GOT3 (cell line): ENCODE data around the gene LCE2A.
"Not testable (repeated sequence)": the region's sequence is repeated elsewhere in the genome, so short reads cannot be mapped to it uniquely, and the experiment has no call there.

Source experiments
- DNase-seq: peaks from one replicate; lab custom pipeline; 2025; ENCODE audit warnings: mixed read lengths; lab: John Stamatoyannopoulos, UW

The LCE2A gene

GRCh38 chr1:152697701-152698600, at the start of gene LCE2A:
TSS of gene LCE2A (plus strand) at chr1:152698345. CDS start at chr1:152698902, 557 bp downstream.
- no peak for DNase-seq

GRCh38 chr1:152654110-152654509, 44.0 kb upstream of the LCE2A start:
- DNase-seq = no peak

GRCh38 chr1:152656459-152656858, 41.7 kb upstream of the LCE2A start:
- no peak for DNase-seq

- no peak for DNase-seq
Measured at GRCh38 chr1:152657677-152658076, 40.5 kb upstream of the LCE2A start.

GRCh38 chr1:152658649-152659048, 39.5 kb upstream of the LCE2A start:
- no peak for DNase-seq

GRCh38 chr1:152663098-152663497, 35.0 kb upstream of the LCE2A start, which contains the start of gene LCE2D:
TSS of gene LCE2D (plus strand) at chr1:152663380. CDS start at chr1:152664106, 726 bp downstream.
- DNase-seq = no peak

- DNase-seq = not testable (repeated sequence)
Measured at GRCh38 chr1:152666171-152666570, 32.0 kb upstream of the LCE2A start.

- DNase-seq = no peak
Measured at GRCh38 chr1:152667648-152668047, 30.5 kb upstream of the LCE2A start.

GRCh38 chr1:152673016-152673415, 25.1 kb upstream of the LCE2A start:
- DNase-seq = no peak

- DNase-seq = not testable (repeated sequence)
Measured at GRCh38 chr1:152674983-152675382, 23.2 kb upstream of the LCE2A start, which contains the start of gene LCE2C. TSS of gene LCE2C (plus strand) at chr1:152675279. CDS start at chr1:152676016, 737 bp downstream.

GRCh38 chr1:152679459-152679858, 18.7 kb upstream of the LCE2A start:
- no peak for DNase-seq

GRCh38 chr1:152681616-152682015, 16.5 kb upstream of the LCE2A start:
- no peak for DNase-seq

GRCh38 chr1:152683846-152684245, 14.3 kb upstream of the LCE2A start:
- no peak for DNase-seq

GRCh38 chr1:152685823-152686222, 12.3 kb upstream of the LCE2A start, which contains the start of gene LCE2B:
TSS of gene LCE2B (plus strand) at chr1:152686123. CDS start at chr1:152686844, 721 bp downstream.
- DNase-seq = not testable (repeated sequence)

GRCh38 chr1:152699746-152700145, 1.6 kb downstream of the LCE2A start:
- DNase-seq = no peak

GRCh38 chr1:152707860-152708259, 9.7 kb downstream of the LCE2A start, which contains the start of gene LCE4A:
TSS of gene LCE4A (plus strand) at chr1:152708160. CDS start at chr1:152709076, 916 bp downstream.
- DNase-seq = no peak

GRCh38 chr1:152718238-152718637, 20.1 kb downstream of the LCE2A start:
- no peak for DNase-seq

GRCh38 chr1:152725261-152725660, 27.1 kb downstream of the LCE2A start:
- DNase-seq = no peak

- DNase-seq = no peak
Measured at GRCh38 chr1:152728986-152729385, 30.8 kb downstream of the LCE2A start.

GRCh38 chr1:152735648-152736047, 37.5 kb downstream of the LCE2A start:
- no peak for DNase-seq

- no peak for DNase-seq
Measured at GRCh38 chr1:152737997-152738396, 39.9 kb downstream of the LCE2A start.

GRCh38 chr1:152739841-152740240, 41.7 kb downstream of the LCE2A start:
- no peak for DNase-seq

GRCh38 chr1:152741656-152742055, 43.5 kb downstream of the LCE2A start:
- no peak for DNase-seq
